Gastrocnemius medialis (tissue), 4 donors: ENCODE measurements around the gene ARMC10.
"Not testable (repeated sequence)": the region's sequence is repeated elsewhere in the genome, so short reads cannot be mapped to it uniquely, and the experiment has no call there.

ENCODE experiments used
- POLR2A ChIP-seq, 2 donors: fragments of 450-650 bp; IDR thresholded peaks; one replicate each; pipeline ENCODE4 v1.6.1; 2017; ENCODE audit warnings: antibody characterized with exemption in 2 of 2, mild to moderate bottlenecking in 2 of 2, moderate library complexity in 2 of 2
- TF ChIP-seq, protein P1 (sequence below), 5 experiments: fragments of 450-650 bp in 3 of 5; fragments of 200-600 bp in 2 of 5; sonication (generic) in 2 of 5; IDR thresholded peaks in 4 of 5; conservative IDR thresholded peaks in 1 of 5; 1 replicate in 4 of 5; 2 replicates in 1 of 5; pipeline ENCODE4 v1.5.1; 2016 to 2019; ENCODE audit warnings: antibody characterized with exemption in 5 of 5, mild to moderate bottlenecking in 3 of 5, moderate library complexity in 3 of 5

DNA sequence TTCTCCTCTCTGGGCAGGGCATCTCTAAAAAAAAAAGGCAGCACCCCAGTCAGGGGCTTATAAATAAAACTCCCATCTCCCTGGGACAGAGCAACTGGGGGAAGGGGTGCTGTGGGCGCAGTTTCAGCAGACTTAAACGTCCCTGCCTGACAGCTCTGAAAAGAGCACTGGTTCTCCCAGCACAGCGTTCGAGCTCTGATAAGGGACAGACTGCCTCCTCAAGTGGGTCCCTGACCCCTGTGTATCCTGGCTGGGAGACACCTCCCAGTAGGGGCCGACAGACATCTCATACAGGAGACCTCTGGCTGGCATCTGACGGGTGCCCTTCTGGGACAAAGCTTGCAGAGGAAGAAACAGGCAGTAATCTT, 31.7 kb downstream of the ARMC10 start:
- TF ChIP-seq, protein P1, sequence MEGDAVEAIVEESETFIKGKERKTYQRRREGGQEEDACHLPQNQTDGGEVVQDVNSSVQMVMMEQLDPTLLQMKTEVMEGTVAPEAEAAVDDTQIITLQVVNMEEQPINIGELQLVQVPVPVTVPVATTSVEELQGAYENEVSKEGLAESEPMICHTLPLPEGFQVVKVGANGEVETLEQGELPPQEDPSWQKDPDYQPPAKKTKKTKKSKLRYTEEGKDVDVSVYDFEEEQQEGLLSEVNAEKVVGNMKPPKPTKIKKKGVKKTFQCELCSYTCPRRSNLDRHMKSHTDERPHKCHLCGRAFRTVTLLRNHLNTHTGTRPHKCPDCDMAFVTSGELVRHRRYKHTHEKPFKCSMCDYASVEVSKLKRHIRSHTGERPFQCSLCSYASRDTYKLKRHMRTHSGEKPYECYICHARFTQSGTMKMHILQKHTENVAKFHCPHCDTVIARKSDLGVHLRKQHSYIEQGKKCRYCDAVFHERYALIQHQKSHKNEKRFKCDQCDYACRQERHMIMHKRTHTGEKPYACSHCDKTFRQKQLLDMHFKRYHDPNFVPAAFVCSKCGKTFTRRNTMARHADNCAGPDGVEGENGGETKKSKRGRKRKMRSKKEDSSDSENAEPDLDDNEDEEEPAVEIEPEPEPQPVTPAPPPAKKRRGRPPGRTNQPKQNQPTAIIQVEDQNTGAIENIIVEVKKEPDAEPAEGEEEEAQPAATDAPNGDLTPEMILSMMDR (IDR thresholded peaks at IDR 0.05 in 4 of 5, conservative IDR thresholded peaks at IDR 0.05 in 1 of 5), result not testable (repeated sequence)
- not testable (repeated sequence) for TF ChIP-seq POLR2A (IDR thresholded peaks at IDR 0.05)
